HG02884 (cell line): ENCODE measurements around the gene ZNF555.
"Not testable (repeated sequence)": the region's sequence is repeated elsewhere in the genome, so short reads cannot be mapped to it uniquely, and the experiment has no call there.

Experiments used
- ATAC-seq: cut with Tn5 transposase; IDR thresholded peaks from one replicate; pipeline ENCODE4 v1.9.1; 2021; ENCODE audit warnings: mild to moderate bottlenecking, moderate library complexity; ENCODE audit not compliant: unreplicated experiment

The ZNF555 gene

DNA sequence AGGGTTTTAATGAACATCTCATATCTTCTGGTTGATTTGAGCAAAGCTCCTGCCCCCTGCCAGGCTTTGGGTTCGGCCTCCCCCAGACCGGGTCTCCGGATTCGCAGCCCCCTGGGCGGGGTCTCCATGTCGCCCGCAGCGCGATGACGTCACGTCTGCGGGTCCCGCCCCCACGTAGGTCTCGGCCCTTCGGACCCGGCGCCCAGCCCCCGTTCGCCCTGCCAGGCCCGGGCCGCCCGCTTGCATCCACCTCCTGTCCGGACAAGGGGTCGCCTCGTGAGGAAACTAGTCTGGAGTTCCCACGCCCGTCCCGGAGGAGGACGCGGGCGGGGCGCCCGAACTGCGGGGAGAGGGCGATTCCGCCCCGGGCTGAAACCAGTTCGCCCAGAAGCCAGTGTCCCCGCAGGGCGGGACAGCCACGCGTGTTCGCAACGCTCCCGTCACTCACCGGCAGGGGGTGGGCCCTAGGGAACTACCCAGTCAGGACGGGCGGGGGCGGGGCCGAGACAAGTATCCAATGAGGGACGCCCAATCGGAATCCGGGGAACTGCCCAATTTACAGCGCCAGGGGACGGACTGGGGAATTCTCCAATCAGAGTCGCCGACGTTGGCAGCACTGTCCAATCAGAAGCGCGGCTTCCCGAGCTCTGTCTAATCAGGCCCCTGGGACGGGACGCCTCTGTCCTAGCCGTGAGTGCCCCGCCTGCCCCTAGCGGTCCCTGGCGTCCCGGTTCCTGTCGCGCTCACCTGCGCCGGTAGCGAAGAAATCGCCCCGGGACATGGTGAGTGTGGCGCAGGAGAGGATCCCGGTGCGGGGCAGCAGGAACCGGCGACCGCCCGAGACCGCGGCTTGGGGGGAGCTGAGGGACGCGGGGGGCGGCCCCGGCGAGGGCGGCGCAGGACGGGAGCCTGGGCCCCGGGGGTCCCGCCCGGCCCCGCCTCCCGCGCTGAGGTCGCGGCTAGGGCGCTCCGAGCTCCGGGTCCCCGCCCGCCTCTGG lies at the start of gene ZNF555:
ZNF555 (plus strand) TSS at position 682 of the 998 bp plus-strand sequence; CDS start at position 780, 98 bp downstream.
- peak; percentile 89 for ATAC-seq

- no peak for ATAC-seq
Observed at GRCh38 chr19:2791876-2792275, 49.4 kb upstream of the ZNF555 start.

- ATAC-seq: not testable (repeated sequence)
Observed at GRCh38 chr19:2792666-2793065, 48.6 kb upstream of the ZNF555 start.

- no peak for ATAC-seq
Observed at GRCh38 chr19:2793126-2793525, 48.1 kb upstream of the ZNF555 start.

- no peak for ATAC-seq
Observed at GRCh38 chr19:2793577-2793976, 47.7 kb upstream of the ZNF555 start.

DNA sequence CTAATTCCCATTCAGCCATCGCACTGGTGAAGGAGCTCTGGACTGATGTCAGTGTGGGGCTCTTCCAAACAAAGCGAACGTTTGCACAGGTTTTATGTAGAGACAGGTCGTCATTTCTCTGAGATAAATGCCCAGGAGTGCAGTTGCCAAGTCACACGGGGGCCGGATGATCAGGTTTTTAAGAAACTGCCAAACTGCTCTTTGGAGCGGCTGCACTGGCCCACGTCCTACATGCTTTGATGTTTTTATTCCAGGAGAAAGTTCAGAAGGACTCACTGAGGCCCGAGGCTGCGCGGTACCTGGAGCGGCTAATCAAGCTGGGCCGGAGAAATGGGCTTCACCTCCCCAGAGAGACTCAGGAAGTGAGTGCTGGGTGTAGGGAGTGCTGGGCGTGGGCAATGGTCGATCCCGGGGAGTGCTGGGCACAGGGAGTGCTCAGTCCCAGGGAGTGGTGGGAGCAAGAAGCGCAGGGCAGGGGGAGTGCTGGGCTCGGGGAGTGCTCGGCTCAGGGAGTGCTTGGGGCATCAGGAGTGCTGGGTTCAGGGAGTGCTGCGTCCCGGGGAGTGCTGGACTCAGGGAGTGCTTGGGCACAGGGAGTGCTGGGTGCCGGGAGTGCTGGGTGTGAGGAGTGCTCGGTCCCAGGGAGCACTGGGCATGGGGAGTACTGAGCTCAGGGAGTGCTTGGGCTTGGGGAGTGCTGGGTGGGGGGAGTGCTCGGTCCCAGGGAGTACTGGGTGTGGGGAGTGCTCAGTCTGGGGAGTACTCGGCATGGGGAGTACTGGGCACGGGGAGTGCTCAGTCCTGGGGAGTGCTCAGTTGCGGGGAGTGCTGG lies 45.2 kb upstream of the ZNF555 start:
- ATAC-seq: no peak

DNA sequence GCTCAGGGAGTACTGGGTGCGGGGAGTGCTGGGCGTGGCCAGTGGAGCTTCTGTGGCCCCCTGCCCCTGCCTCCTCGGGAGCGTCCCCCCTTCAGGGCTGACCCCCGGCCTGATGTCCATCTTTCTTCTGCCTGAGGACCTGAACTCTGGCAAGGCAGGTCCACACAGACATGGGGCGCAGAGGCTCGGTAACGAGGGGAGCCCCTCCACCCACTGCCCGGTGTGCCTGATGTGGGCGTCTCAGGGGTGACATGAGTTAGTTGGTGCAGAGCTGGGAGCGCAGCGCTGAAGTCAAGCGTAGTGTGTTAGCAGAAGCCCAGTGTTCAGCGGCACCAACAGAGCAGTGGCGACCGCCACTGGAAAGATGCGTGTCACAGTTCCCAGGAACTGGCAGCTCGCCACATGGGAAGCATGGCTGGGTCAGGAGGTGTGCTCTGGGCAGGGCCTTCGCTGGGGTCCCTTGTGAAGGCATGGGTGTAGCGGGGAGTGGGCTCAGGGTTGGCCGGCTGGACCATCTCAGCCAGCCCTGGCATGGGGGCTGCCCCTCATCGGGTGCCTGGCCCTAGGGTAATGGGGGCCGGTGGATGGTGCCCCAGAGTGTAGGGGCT lies 44.5 kb upstream of the ZNF555 start:
- ATAC-seq: no peak

GRCh38 chr19:2797280-2797679 lies 44.0 kb upstream of the ZNF555 start:
- no peak for ATAC-seq

- no peak for ATAC-seq
Observed at GRCh38 chr19:2798158-2798685, 43.1 kb upstream of the ZNF555 start.

- ATAC-seq: no peak
Observed at GRCh38 chr19:2798733-2799132, 42.5 kb upstream of the ZNF555 start.

- no peak for ATAC-seq
Observed at GRCh38 chr19:2799273-2800020, 41.8 kb upstream of the ZNF555 start.

DNA sequence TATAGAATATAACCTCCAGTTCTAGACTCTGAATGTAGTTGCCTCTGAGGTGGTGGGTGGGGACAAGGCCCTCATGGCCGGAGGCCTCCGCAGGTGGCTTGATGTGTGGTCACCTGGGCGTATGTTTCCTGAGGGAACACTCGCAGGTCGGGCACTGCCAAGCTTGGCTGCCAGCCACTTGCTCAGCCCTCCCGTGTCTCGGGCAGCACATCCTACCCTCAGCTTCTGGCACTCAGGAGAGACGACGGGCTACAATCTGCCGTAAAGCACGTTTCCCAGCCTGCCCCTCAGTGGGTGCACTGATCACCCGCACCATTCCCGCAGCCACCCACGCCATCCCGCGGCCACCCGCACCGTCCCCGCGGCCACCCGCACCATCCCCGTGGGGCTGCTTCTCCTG lies 40.8 kb upstream of the ZNF555 start:
- ATAC-seq: no peak

- ATAC-seq: no peak
Observed at GRCh38 chr19:2802826-2803225, 38.4 kb upstream of the ZNF555 start.

GRCh38 chr19:2803486-2804155 lies 37.7 kb upstream of the ZNF555 start:
- ATAC-seq: no peak

- ATAC-seq: no peak
Observed at GRCh38 chr19:2804156-2805004, 36.9 kb upstream of the ZNF555 start.

DNA sequence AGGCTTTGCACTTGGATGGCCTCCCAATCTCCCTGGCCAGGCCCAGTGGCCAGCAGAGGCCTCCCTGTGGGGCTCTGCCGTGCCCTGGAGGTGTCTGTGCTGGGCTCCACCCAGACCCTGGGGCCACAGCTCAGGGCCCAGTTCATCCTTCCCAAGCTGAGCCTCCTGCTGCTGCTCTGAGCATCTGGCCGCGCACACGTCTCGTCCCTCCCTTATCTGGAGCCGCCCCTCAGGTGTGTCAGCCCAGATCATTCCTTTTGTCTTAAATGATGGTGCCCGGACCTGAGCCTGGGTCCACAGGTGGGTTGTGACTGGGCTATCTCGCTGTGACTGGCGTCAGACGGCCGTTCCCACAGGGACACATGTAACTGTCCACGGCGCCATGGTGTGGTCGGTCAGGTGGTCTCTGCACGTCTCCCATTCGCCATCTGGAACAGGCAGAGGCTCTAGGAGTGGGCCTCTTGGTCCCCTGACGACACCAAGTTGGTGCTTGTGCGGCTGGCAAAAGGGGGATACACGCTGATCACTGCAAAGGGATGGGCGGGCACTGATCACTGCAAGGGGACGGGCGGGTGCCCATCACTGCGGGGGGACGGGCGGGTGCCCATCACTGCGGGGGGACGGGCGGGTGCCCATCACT lies 35.9 kb upstream of the ZNF555 start:
- no peak for ATAC-seq

DNA sequence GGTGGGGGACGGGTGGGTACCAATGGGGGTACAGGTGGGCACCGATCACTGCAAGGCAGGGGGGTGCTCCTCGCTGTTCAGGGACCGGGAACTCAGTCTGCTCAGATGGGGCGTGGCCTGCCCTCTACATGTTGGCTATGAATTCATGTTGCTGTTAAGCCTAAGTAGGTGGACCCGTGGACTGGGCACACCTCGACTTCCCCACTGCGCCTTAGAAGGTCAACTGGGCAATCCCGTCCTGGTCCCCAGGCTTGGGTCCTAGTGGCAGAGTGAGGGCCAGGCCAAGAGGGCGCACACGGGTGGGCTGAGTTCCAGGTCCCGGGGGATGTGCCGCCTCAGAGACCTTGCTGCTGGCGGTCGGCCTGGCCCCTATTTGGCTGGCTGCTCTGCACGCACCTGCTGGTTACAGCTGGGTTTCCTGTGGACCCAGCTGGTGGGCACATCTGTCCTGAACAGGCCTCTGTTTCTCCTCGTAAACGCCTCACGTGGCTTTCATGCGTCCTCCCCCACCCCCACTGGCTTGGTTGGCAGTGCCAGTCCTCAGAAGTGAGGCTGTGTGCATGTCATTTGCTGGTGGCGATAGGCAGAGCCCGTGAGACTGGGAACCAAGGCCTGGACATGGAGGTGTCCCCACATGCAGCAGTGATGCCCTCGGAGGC lies 35.2 kb upstream of the ZNF555 start:
- ATAC-seq: no peak
